ENCODE results near the gene C13orf42. TPM values are rescaled to one million over a fixed set of nuclear protein-coding genes. Genes with fewer than 3 reads are reported as not detected.

Gene C13orf42
- total and polyA plus RNA-seq, 8 donors = 0.14 to 0.19 (median 0.16) TPM; not detected in 5

DNA sequence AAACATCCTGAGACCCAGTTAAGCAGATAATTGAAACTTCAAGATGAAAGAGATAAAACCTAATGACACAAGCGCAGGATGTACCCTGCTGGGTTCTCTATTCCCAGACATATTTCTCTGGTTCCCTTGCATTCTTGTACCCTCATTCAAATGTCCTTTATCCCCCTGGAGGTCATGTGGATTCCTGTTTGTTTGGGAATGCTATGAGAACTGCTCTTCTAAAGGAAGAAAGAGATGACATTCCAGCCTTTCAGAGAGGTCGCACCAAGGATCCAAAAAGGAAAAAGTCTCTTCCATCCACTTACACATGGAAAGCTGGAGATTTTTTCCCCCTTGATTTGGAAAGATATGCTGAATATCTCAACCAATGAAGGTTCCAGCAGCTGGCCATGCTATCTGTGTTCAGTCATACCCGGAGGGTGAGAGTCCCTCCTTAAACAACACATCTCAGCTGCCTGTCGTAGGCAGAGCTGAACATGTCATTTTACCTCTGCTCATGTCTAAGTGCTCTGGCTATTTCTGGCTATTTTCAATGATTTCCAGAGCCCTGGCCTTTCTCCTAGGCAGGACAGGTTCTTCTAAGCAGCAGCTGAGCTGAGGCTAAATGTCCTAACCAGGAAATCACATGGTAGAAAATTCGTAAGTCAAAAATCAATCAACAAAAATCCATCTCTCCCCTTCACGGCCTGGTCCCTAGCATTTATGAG is 52.5 kb downstream of the C13orf42 start:
- ATAC-seq = no peak

DNA sequence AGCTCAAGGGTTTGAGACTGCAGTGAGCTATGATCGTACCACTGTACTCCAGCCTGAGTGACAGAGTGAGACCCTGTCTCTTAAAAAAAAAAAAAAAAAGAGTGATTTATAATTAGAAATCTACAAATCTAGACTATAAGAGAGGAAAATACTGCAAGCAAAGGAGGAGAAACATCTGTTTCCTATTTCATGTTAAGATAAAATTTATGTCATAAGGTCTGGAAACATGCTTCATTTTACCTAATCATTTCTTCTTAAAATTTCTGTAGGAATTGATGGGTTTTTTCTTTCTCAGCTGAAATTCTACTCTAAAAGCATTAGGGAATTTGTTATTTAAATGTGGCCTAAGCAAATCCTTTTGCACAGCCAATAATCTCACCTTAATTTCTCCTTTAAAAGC is 53.2 kb downstream of the C13orf42 start:
- H3K36me3 ChIP-seq = no peaks in the 10 kb centered on the region
- TF ChIP-seq, protein P1, sequence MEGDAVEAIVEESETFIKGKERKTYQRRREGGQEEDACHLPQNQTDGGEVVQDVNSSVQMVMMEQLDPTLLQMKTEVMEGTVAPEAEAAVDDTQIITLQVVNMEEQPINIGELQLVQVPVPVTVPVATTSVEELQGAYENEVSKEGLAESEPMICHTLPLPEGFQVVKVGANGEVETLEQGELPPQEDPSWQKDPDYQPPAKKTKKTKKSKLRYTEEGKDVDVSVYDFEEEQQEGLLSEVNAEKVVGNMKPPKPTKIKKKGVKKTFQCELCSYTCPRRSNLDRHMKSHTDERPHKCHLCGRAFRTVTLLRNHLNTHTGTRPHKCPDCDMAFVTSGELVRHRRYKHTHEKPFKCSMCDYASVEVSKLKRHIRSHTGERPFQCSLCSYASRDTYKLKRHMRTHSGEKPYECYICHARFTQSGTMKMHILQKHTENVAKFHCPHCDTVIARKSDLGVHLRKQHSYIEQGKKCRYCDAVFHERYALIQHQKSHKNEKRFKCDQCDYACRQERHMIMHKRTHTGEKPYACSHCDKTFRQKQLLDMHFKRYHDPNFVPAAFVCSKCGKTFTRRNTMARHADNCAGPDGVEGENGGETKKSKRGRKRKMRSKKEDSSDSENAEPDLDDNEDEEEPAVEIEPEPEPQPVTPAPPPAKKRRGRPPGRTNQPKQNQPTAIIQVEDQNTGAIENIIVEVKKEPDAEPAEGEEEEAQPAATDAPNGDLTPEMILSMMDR (IDR thresholded peaks at IDR 0.05) = no peak
- no peak overlapping the region for H3K27ac ChIP-seq
- ATAC-seq (no peak), DNase-seq (no peak)
- H3K4me3 ChIP-seq = no peak overlapping the region
- no peaks in the 10 kb centered on the region for H3K4me1 ChIP-seq
- intact Hi-C loops (cut with DNase I) = no loop called here
- H3K27me3 ChIP-seq = no peaks in the 10 kb centered on the region
- H3K9me3 ChIP-seq = no peaks in the 10 kb centered on the region

More for the DNA sequence above, 52.5 kb downstream of the C13orf42 start:
- Histone ChIP-seq H3K4me1 (no peaks in the 10 kb centered on the region), H3K27me3 (no peaks in the 10 kb centered on the region), H3K27ac (no peak overlapping the region), H3K4me3 (no peak overlapping the region), H3K9me3 (no peaks in the 10 kb centered on the region), H3K36me3 (no peaks in the 10 kb centered on the region)
- TF ChIP-seq, protein P1 (IDR thresholded peaks at IDR 0.05) = no peak
- no peak for DNase-seq
- intact Hi-C loops (cut with DNase I) = no loop called here

DNA sequence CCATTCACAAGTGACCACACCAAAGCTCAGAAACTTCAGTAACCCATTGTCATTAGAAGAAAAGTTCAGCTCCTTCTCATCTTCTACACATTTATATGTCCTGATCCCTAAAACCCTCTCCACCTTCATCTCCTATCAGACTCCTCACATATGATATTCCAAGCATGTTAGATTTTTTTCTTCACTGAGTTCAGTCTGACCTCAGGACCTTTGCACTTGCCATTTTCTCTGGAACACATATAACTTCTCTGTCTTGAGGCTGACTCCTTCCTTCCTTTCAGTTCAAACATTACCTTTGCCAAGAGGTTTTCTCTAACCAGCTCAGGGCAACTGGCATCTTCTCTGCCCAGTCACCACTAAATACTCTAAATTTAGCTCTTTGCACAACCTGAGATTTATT is 54.1 kb downstream of the C13orf42 start:
- DNase-seq (no peak), ATAC-seq (no peak)
- TF ChIP-seq, protein P1 (IDR thresholded peaks at IDR 0.05) = no peak
- Histone ChIP-seq H3K36me3 (no peaks in the 10 kb centered on the region), H3K4me1 (no peaks in the 10 kb centered on the region), H3K4me3 (no peak overlapping the region), H3K9me3 (no peaks in the 10 kb centered on the region), H3K27ac (no peak overlapping the region), H3K27me3 (no peaks in the 10 kb centered on the region)
- intact Hi-C loops (cut with DNase I) = no loop called here

DNA sequence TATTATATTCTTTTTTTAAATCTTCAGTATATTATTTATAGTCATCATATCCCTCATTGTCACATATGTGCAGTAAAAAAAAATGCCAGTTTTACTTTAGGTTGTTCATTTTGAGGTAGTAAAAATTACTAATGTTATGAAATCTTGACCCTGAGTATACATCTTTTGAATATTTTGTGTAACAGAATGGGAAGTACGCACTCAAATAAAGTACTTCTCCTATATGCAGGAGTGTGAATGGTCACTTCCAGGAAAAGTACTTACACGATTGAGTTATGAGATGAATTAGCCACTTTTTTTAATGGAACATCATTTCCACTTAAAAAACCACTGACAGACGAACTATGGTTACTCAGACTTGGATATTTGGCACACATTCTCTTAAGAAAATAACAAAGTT is 58.5 kb downstream of the C13orf42 start:
- intact Hi-C loops (cut with DNase I) = no loop called here
- no peaks in the 10 kb centered on the region for H3K36me3 ChIP-seq
- no peaks in the 10 kb centered on the region for H3K9me3 ChIP-seq
- ATAC-seq (no peak), DNase-seq (no peak)
- H3K4me1 ChIP-seq = no peaks in the 10 kb centered on the region
- no peaks in the 10 kb centered on the region for H3K27me3 ChIP-seq
- H3K27ac ChIP-seq = no peak overlapping the region
- TF ChIP-seq, protein P1 (IDR thresholded peaks at IDR 0.05) = no peak
- H3K4me3 ChIP-seq = no peak overlapping the region

DNA sequence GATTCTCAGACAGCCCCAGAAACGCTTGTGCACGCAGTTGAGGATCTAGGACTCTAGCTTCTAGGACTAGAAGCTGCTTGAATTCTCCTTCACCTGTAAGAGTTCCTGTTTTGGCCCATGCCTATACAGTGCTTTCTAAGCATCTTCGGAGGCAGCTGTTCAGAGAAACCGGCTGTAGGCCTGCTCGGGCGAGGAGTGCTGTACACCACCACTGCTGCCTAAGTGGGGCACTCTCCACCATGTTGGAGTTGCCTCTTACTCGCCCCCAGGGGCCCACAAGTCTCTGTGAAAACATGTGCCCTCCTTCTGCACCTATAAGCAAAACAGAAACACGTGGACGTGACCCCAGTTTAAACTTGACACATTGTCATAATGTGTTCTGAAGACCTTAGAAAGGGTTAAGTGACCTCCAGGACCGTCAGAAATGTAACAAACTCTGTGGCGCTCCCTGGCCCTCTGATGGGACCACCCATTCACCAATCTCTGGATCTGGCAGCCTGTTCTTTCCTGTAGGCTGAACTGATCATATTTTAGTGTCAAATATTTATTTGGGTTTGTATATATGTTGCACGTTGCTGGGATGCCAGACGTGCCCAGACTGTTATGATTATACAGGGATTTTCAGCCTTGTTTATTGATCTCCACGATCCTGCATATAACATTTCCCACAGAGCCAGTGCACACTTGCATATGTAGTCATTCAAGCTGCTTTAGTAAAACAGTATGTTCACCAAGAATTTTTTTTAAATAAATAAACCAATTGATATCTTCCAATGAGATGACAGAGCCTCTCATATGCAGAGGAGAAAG is 60.8 kb downstream of the C13orf42 start:
- intact Hi-C loops (cut with DNase I) = no loop called here
- TF ChIP-seq, protein P1 (IDR thresholded peaks at IDR 0.05) = no peak
- H3K27me3 ChIP-seq = no peaks in the 10 kb centered on the region
- H3K36me3 ChIP-seq = no peaks in the 10 kb centered on the region
- H3K9me3 ChIP-seq = no peaks in the 10 kb centered on the region
- no peak overlapping the region for H3K4me3 ChIP-seq
- H3K27ac ChIP-seq = no peak overlapping the region
- no peak for DNase-seq
- no peaks in the 10 kb centered on the region for H3K4me1 ChIP-seq
- ATAC-seq = no peak

Measured in left lung (tissue), 10 donors.